Aorta (tissue), 5 donors: ENCODE measurements around the gene POLR3K. TPM values are rescaled to one million over a fixed set of nuclear protein-coding genes. Genes with fewer than 3 reads are reported as not detected.
A peak's percentile ranks its signal among the peaks of the same experiment; 100 is the strongest.

ENCODE experiments used
- ATAC-seq: fragments of 200-7000 bp; cut with Tn5 transposase; one replicate; pipeline ENCODE4 v1.9.1; 2022; ENCODE audit warnings: moderate library complexity; ENCODE audit not compliant: low FRiP score
- DNase-seq, 2 donors: peaks; one replicate each; pipeline ENCODE4 v3.0.0-alpha.2; 2020
- H3K27ac ChIP-seq, 2 donors: one replicate each; pipeline ENCODE4 v1.5.1; 2013; ENCODE audit warnings: low read length in 2 of 2, mild to moderate bottlenecking in 2 of 2, moderate library complexity in 2 of 2, control low read depth in 1 of 2, inconsistent platforms in 1 of 2, low read depth in 1 of 2
- H3K27me3 ChIP-seq, 2 donors: one replicate each; pipeline ENCODE4 v1.6.1; 2013; ENCODE audit warnings: control low read depth in 1 of 2, low read length in 1 of 2, mild to moderate bottlenecking in 1 of 2, moderate library complexity in 1 of 2; ENCODE audit not compliant: insufficient read depth in 2 of 2, control insufficient read depth in 1 of 2
- H3K36me3 ChIP-seq, 2 donors: one replicate each; pipeline ENCODE4 v1.6.1; 2013; ENCODE audit warnings: control low read depth in 1 of 2, low read length in 1 of 2, mild to moderate bottlenecking in 1 of 2; ENCODE audit not compliant: insufficient read depth in 2 of 2, control insufficient read depth in 1 of 2
- H3K4me1 ChIP-seq, 2 donors: one replicate each; pipeline ENCODE4 v1.6.1; 2013; ENCODE audit warnings: low read length in 2 of 2, control low read depth in 1 of 2, mild to moderate bottlenecking in 1 of 2, moderate library complexity in 1 of 2; ENCODE audit not compliant: insufficient read depth in 2 of 2, control insufficient read depth in 1 of 2
- H3K4me3 ChIP-seq, 2 donors: one replicate each; pipeline ENCODE4 v1.5.1; 2013; ENCODE audit warnings: low read length in 2 of 2, control low read depth in 1 of 2, mild to moderate bottlenecking in 1 of 2
- H3K9me3 ChIP-seq: one replicate; pipeline ENCODE4 v1.6.1; 2013; ENCODE audit warnings: mild to moderate bottlenecking, low read length; ENCODE audit not compliant: control insufficient read depth
- WGBS, 2 donors: extraction: QIAGEN DNeasy Blood & Tissue Kit; methylation state at CpG; one replicate each; pipeline ENCODE4 v1.1.7; 2013; 5-methylcytosine and 5-hydroxymethylcytosine counted together
- intact Hi-C, 2 donors: fragments of 100-400 bp; cut with DNase I; formaldehyde crosslinking; loops; one replicate each; pipeline versions ENCODE4 v1.14.2 to v1.15.0; 2022
- polyA plus RNA-seq, 2 donors: library from polyadenylated mRNA; stranded (reverse); fragments of 200-250 nt; gene quantifications; one replicate each; pipeline ENCODE4 v1.2.3, GENCODE V29; 2013
- total RNA-seq, 2 donors: library from RNA; stranded (reverse); fragmentation: NEBNext Ultra II Directional; extraction: Animal tissue kit (Norgen Biotek cat#: 25700); gene quantifications; one replicate each; pipeline ENCODE4 v1.2.1, GENCODE V29; 2021
- donor health status: healthy with polysubstance abuse.
- donor health status: Bipolar disorder and iron deficiency.
- donor health status: DM: no; HTN: no; CAD: no.
- donor health status: DM: no; HTN: no; CAD: no.
- donor health status: DM: yes; HTN: yes; CAD: no.

Gene POLR3K
- total and polyA plus RNA-seq, 4 donors: 6.0 to 10.9 (median 7.3) TPM

GRCh38 chr16:62968-63391, 9.6 kb upstream of the POLR3K start:
- WGBS, 2 donors: 91 to 97% methylated on average over 21 of the region's 21 CpGs
- Histone ChIP-seq H3K4me1 (no peaks in the 10 kb centered on the region), H3K27ac (no peak overlapping the region), H3K4me3 (no peak overlapping the region), H3K36me3 (peaks cover 0 to 17% of the 10 kb centered on the region in 2 donors), H3K27me3 (no peaks in the 10 kb centered on the region), H3K9me3 (no peaks in the 10 kb centered on the region)
- intact Hi-C loops: no loop called here
- DNase-seq: peak in 1 of 2 donors; percentile 28
- ATAC-seq: no peak

GRCh38 chr16:62283-62967, 9.0 kb upstream of the POLR3K start:
- peak in 1 of 2 donors; percentile 42 for DNase-seq
- H3K4me1 ChIP-seq: no peaks in the 10 kb centered on the region
- H3K27me3 ChIP-seq: no peaks in the 10 kb centered on the region
- H3K36me3 ChIP-seq: peaks cover 0 to 17% of the 10 kb centered on the region in 2 donors
- intact Hi-C loops: no loop called here
- no peaks in the 10 kb centered on the region for H3K9me3 ChIP-seq
- no peak overlapping the region for H3K27ac ChIP-seq
- no peak for ATAC-seq
- H3K4me3 ChIP-seq: no peak overlapping the region
- WGBS, 2 donors: 90 to 92% methylated on average over 32 to 34 of the region's 34 CpGs

DNA sequence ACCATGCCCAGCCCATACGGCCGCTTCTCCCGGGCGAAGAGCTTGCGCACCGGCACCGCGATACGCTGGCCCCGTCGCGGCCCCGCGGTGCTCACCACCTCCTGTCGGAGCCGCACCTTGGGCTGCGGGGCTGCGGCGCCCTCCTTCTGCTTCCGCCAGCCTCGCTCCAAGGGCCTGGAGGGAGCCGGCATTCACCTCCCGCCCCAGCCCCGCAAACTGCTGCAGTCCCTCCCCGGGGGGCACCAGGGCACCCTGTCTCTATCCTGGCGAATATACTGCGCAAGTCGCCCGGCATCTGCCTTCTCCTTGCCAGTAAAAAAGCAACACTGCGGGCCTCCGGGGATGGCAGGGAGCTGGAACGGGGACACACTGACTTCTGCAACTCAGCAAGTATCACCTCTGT, 8.5 kb upstream of the POLR3K start:
- H3K4me3 ChIP-seq: no peak overlapping the region
- ATAC-seq: no peak
- no peaks in the 10 kb centered on the region for H3K27me3 ChIP-seq
- 88 to 92% methylated on average over 30 to 32 of the region's 32 CpGs for WGBS, 2 donors
- H3K4me1 ChIP-seq: no peaks in the 10 kb centered on the region
- no peaks in the 10 kb centered on the region for H3K9me3 ChIP-seq
- intact Hi-C loops: no loop called here
- no peak for DNase-seq
- peaks cover 0 to 17% of the 10 kb centered on the region in 2 donors for H3K36me3 ChIP-seq
- H3K27ac ChIP-seq: no peak overlapping the region

DNA sequence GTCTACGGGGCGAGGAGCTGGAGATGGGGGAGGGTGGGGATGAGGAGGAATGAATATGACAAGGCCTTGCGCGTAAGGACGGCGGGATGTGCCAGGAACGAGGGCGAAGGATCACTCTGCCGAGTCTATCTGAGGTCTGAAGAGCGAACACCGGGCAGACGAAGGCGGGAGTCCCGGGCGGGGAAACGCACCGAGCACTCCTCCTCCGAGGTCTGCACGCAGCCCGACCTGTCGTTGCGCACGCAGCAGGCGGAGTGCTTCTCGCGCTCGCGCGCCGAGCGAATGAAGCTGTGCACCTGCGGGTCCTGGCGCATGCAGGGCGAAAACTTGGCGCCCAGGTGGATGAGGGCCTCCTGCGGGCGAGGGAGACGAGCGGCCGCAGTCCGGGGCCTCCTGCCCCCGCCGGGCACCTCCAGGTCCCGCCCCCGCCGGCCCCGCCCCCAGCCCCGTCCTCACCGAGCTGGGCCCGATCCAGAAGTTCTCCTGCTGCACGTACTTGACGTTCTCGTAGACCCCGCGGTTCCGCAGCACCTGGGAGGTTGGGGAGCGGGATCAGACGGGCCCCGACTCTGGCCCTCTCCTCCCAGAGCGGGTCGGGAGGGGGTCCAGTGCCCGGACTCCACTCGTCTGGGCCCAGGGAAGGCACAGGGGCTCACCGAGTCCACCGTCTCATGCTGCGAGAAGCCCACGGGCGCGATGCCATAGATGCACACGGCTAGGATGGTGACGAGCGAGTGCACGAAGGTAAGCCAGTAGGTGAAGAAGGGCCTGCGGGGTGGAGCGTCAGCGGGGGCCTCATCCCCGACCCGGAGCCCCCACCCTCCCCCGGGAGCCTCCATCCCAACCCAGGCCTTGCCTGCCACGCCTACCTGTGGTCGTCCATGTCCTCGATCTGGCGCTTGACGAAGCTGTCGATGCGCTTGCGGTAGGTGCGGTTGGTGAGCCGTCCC, 7.8 kb upstream of the POLR3K start:
- 77 to 78% methylated on average over 82 to 89 of the region's 89 CpGs for WGBS, 2 donors
- intact Hi-C loops: no loop called here
- H3K4me3 ChIP-seq: no peak overlapping the region
- peaks cover 0 to 17% of the 10 kb centered on the region in 2 donors for H3K36me3 ChIP-seq
- no peaks in the 10 kb centered on the region for H3K4me1 ChIP-seq
- H3K9me3 ChIP-seq: no peaks in the 10 kb centered on the region
- no peak overlapping the region for H3K27ac ChIP-seq
- ATAC-seq (no peak), DNase-seq (peak in 1 of 2 donors; percentile 52)
- no peaks in the 10 kb centered on the region for H3K27me3 ChIP-seq

DNA sequence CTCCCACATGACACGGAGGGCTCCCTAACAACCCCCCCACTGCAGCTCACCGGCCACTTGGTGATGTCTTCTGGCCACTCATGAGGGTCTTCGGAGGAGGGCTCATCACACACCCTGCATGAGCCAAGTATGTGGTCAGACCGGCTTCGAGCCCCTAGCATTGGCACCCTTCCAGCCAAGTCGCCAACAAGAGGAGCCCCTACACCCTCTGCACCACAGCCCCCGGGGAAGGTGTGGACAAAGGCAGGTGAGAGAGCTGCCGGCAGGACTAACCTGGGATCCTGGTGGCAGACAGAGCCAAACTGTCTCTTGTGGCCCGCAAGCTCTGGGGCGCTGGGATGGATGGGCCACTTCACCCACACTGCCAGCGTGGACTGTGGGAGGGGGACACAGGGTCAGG, 6.8 kb upstream of the POLR3K start:
- Histone ChIP-seq H3K27me3 (no peaks in the 10 kb centered on the region), H3K9me3 (no peaks in the 10 kb centered on the region), H3K4me1 (no peaks in the 10 kb centered on the region), H3K36me3 (peaks cover 0 to 17% of the 10 kb centered on the region in 2 donors), H3K4me3 (no peak overlapping the region), H3K27ac (no peak overlapping the region)
- intact Hi-C loops: no loop called here
- ATAC-seq (no peak), DNase-seq (peak in 1 of 2 donors; percentile 35)
- 76 to 77% methylated on average over 11 of the region's 11 CpGs for WGBS, 2 donors

DNA sequence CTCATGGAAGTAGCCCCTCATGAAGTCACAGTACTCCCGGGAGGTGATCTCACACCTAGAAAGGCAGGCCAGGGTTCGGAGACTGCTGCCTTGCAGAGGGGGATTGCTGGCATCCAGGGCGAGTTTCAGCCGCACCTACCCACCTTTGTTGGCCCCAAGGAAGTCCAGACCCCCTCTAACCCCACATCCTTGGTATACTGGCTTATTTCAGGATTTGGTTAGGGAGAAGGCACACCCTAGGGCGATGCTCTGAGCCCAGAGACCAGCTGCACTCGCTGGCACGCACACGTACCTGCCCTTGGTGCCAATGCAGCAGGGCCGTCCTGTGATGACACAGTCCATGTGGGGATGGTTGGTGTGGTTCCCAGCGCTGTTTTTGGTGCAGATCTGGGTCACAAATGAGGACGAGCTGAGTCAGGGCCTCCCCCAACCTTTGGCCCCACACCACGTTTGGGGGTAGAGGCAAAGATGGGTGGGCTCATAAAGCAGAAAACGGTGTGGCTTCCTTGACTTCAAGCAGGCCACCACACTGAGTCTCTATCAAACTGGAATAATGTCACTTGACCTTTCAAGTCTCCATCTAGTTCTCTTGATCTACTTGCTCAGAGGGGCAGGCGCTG, 6.1 kb upstream of the POLR3K start:
- Histone ChIP-seq H3K36me3 (peaks cover 0 to 17% of the 10 kb centered on the region in 2 donors), H3K27ac (no peak overlapping the region), H3K4me1 (no peaks in the 10 kb centered on the region), H3K9me3 (no peaks in the 10 kb centered on the region), H3K4me3 (no peak overlapping the region), H3K27me3 (no peaks in the 10 kb centered on the region)
- intact Hi-C loops: no loop called here
- ATAC-seq (no peak), DNase-seq (peak in 1 of 2 donors; percentile 28)
- WGBS, 2 donors: 83 to 85% methylated on average over 14 of the region's 14 CpGs

- Histone ChIP-seq H3K9me3 (no peaks in the 10 kb centered on the region), H3K27ac (no peak overlapping the region), H3K36me3 (peaks cover 0 to 11% of the 10 kb centered on the region in 2 donors), H3K4me3 (no peak overlapping the region), H3K4me1 (no peaks in the 10 kb centered on the region), H3K27me3 (no peaks in the 10 kb centered on the region)
- intact Hi-C loops: no loop called here
- ATAC-seq (no peak), DNase-seq (peak in 1 of 2 donors; percentile 39)
- WGBS, 2 donors: 82 to 86% methylated on average over 29 of the region's 29 CpGs
These were observed 5.4 kb upstream of the POLR3K start for GRCh38 chr16:58491-59439.

DNA sequence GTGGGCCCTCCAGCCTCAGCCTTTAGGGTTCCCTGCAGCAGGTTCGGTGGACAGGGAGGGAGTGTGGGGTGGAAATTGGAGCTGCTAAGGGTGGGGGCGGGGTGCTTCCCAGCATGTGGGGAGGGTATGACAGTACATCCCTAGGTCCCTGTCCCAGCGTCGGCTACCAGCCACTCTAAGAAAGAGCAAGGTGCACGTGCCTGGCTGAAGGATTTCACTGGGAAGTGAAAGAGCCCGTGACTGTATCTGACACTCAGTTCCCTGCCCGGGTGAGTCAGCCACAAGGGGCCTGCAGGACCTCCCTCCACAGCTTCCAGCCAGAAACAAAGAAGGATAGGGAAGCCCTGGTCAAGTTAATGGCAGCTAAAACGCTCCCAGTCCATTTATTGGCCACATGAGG, 4.3 kb upstream of the POLR3K start:
- Histone ChIP-seq H3K4me3 (no peak overlapping the region), H3K27ac (no peak overlapping the region), H3K4me1 (no peaks in the 10 kb centered on the region), H3K9me3 (no peaks in the 10 kb centered on the region), H3K36me3 (peaks cover 0 to 10% of the 10 kb centered on the region in 2 donors), H3K27me3 (no peaks in the 10 kb centered on the region)
- ATAC-seq (no peak), DNase-seq (peak in 1 of 2 donors; percentile 48)
- intact Hi-C loops: no loop called here
- WGBS, 2 donors: 65 to 66% methylated on average over 8 of the region's 8 CpGs
